K562 (cell line): ENCODE measurements around the gene ZNF845. TPM values are rescaled to one million over a fixed set of nuclear protein-coding genes. Genes with fewer than 3 reads are reported as not detected.
A peak's percentile ranks its signal among the peaks of the same experiment; 100 is the strongest.

Experiments
- ATAC-seq: fragments of 200-7000 bp; cut with Tn5 transposase; 3 replicates; pipeline ENCODE4 v1.9.1; 2020; ENCODE audit warnings: moderate library complexity
- BruUV-seq: library from RNA; stranded (reverse); fragments of 400-500 nt; replicated peaks from 2 replicates; lab custom pipeline; 2021; lab: Mats Ljungman, UMichigan
- CTCF ChIA-PET: fragments of 300-600 bp; formaldehyde crosslinking; extraction: SDS; loops from one replicate; lab custom pipeline; 2021; ENCODE audit warnings: low intra/inter-chr PET ratio; lab: Yijun Ruan, JAX
- POLR2A ChIA-PET: fragments of 300-600, 350-650 bp; sonication (Branson Sonifier 250); formaldehyde crosslinking; extraction: SDS; loops from one replicate; lab custom pipeline; 2021; ENCODE audit warnings: antibody characterized with exemption, inconsistent platforms; lab: Yijun Ruan, JAX
- DNase-seq, 4 experiments: peaks; one replicate each; pipeline versions ENCODE4 v3.0.0 to v3.0.0-alpha.2; 2011 to 2018; ENCODE audit warnings: low spot score in 3 of 4, mixed read lengths in 3 of 4; ENCODE audit errors: extremely low read depth in 1 of 4
- FAIRE-seq: peaks from 2 replicates; lab custom pipeline; 2011; peaks lifted over from hg19 to GRCh38; lab: Jason Lieb, UNC
- H2AFZ ChIP-seq: 2 replicates; pipeline ENCODE4 v1.6.0; 2011; ENCODE audit warnings: low read depth, low read length, control low read depth, inconsistent platforms
- H3K27ac ChIP-seq: fragments of 200-600 bp; 3 replicates; pipeline ENCODE4 v1.8.0; 2011; ENCODE audit warnings: low read depth, mild to moderate bottlenecking, control low read depth, inconsistent platforms, low read length, moderate library complexity, mixed read lengths; ENCODE audit errors: extremely low read depth
- H3K27me3 ChIP-seq, 2 experiments: fragments of 300-600 bp in 1 of 2; 2 replicates in 1 of 2; 3 replicates in 1 of 2; pipeline versions ENCODE4 v1.6.0 to v1.8.0; 2011; ENCODE audit warnings: inconsistent platforms in 2 of 2, low read length in 2 of 2, mild to moderate bottlenecking in 1 of 2, mixed read lengths in 1 of 2, moderate library complexity in 1 of 2; ENCODE audit not compliant: control insufficient read depth in 2 of 2, insufficient read depth in 2 of 2
- H3K36me3 ChIP-seq: fragments of 300-600 bp; 3 replicates; pipeline ENCODE4 v1.8.0; 2011; ENCODE audit warnings: mild to moderate bottlenecking, low read length, inconsistent platforms; ENCODE audit not compliant: control insufficient read depth, insufficient read depth
- H3K4me1 ChIP-seq, 2 experiments: fragments of 200-600 bp in 1 of 2; replicated peaks in 1 of 2; 2 replicates in 1 of 2; 3 replicates in 1 of 2; pipeline versions ENCODE4 v1.5.1 to v1.8.0; 2011; ENCODE audit warnings: inconsistent platforms in 2 of 2, low read length in 2 of 2, mild to moderate bottlenecking in 1 of 2, mixed read lengths in 1 of 2, moderate library complexity in 1 of 2; ENCODE audit not compliant: control insufficient read depth in 2 of 2, insufficient read depth in 2 of 2
- H3K4me2 ChIP-seq: 2 replicates; pipeline ENCODE4 v1.6.1; 2011; ENCODE audit warnings: low read length, control low read depth, inconsistent platforms, mixed read lengths; ENCODE audit not compliant: insufficient read depth
- H3K4me3 ChIP-seq: fragments of 200-600 bp; sonication (generic), shearing (Covaris generic); 2 replicates; pipeline ENCODE4 v1.5.1; 2016; ENCODE audit warnings: control low read depth, inconsistent platforms
- H3K79me2 ChIP-seq: fragments of 200-600 bp; 3 replicates; pipeline ENCODE4 v1.8.0; 2011; ENCODE audit warnings: low read length, inconsistent platforms; ENCODE audit not compliant: control insufficient read depth, insufficient read depth
- H3K9ac ChIP-seq, 2 experiments: 2 replicates each; pipeline versions ENCODE4 v1.6.0 to v1.6.1; 2011; ENCODE audit warnings: low read depth in 2 of 2, low read length in 2 of 2, control low read depth in 1 of 2, inconsistent platforms in 1 of 2, mild to moderate bottlenecking in 1 of 2, mixed read lengths in 1 of 2; ENCODE audit not compliant: insufficient read depth in 1 of 2
- H3K9me1 ChIP-seq: one replicate; pipeline ENCODE4 v1.6.0; 2011; ENCODE audit warnings: inconsistent platforms, mild to moderate bottlenecking, low read length, moderate library complexity; ENCODE audit not compliant: control insufficient read depth, insufficient read depth
- H3K9me3 ChIP-seq: replicated peaks from 2 replicates; pipeline ENCODE4 v1.5.1; 2011; ENCODE audit warnings: low read depth, low read length, inconsistent platforms; ENCODE audit not compliant: control insufficient read depth, insufficient read depth
- H4K20me1 ChIP-seq: replicated peaks from 2 replicates; pipeline ENCODE4 v1.6.1; 2011; ENCODE audit warnings: low read length, inconsistent platforms, mixed read lengths; ENCODE audit not compliant: control insufficient read depth, insufficient read depth
- ELK1 ChIP-seq: sonication (generic); formaldehyde crosslinking; IDR thresholded peaks from 2 replicates; pipeline ENCODE4 v1.8.1; 2022; ENCODE audit warnings: missing genetic modification reagents
- FOSL1 ChIP-seq: fragments of 200-800 bp; sonication (Bioruptor generic); conservative IDR thresholded peaks from 2 replicates; pipeline ENCODE4 v1.6.1; 2016; ENCODE audit warnings: missing genetic modification characterization, missing compliant biosample characterization
- GATAD2A ChIP-seq: fragments of 450-650 bp; IDR thresholded peaks from 2 replicates; pipeline ENCODE4 v1.6.1; 2017
- JUND ChIP-seq, 2 experiments: IDR thresholded peaks; 2 replicates in 1 of 2; 3 replicates in 1 of 2; pipeline ENCODE4 v1.6.1; 2011; ENCODE audit warnings: borderline replicate concordance in 2 of 2, low read depth in 2 of 2, low read length in 2 of 2, improper control_type of control experiment in 1 of 2, missing biosample characterization in 1 of 2, missing genetic modification characterization in 1 of 2, missing genetic modification reagents in 1 of 2
- MNT ChIP-seq, 2 experiments: fragments of 450-650 bp; conservative IDR thresholded peaks; 2 replicates each; pipeline ENCODE4 v1.6.1; 2017; ENCODE audit warnings: mild to moderate bottlenecking in 2 of 2, moderate library complexity in 2 of 2
- RHOXF2B ChIP-seq: fragments of 250-450 bp; sonication (Bioruptor Pico); conservative IDR thresholded peaks from 2 replicates; pipeline ENCODE4 v1.5.1; 2021
- ZNF143 ChIP-seq: sonication (generic); formaldehyde crosslinking; IDR thresholded peaks from 2 replicates; pipeline ENCODE4 v1.9.0; 2022; ENCODE audit warnings: mild to moderate bottlenecking, missing genetic modification reagents
- ZNF518B ChIP-seq: fragments of 250-450 bp; sonication (Bioruptor Pico); IDR thresholded peaks from 2 replicates; pipeline ENCODE4 v1.5.0; 2021; ENCODE audit warnings: mild to moderate bottlenecking, moderate library complexity
- WGBS: fragments of 100-300 bp; shearing (Covaris generic); methylation state at CpG from one replicate; pipeline ENCODE4 v1.1.6; 2016; ENCODE audit warnings: low coverage, mixed read lengths; ENCODE audit not compliant: insufficient coverage; ENCODE audit errors: missing lambda C conversion rate; 5-methylcytosine and 5-hydroxymethylcytosine counted together
- in situ Hi-C: fragments of 300-500 bp; cut with MboI; formaldehyde crosslinking; loops from 4 replicates; pipeline ENCODE4 v1.15.0; 2018; ENCODE audit warnings: inconsistent platforms, mixed read lengths
- intact Hi-C: fragments of 100-400 bp; cut with micrococcal nuclease; formaldehyde crosslinking; loops from 2 replicates; pipeline ENCODE4 v1.14.2; 2022
- polyA plus RNA-seq, 8 experiments: library from polyadenylated mRNA; depleted of rRNA in 4 of 8; stranded (reverse) in 5 of 8; unstranded in 3 of 8; fragments of >200 nt; fragmentation: Nextera tagmentation in 2 of 8; fragmentation: Illumina TruSeq in 1 of 8; extraction: Ambion mirVana in 2 of 8; extraction: Trizol in 1 of 8; gene quantifications; 2 replicates each; pipeline versions ENCODE4 v1.2.1 to v1.2.3, GENCODE V29; 2011 to 2014; ENCODE audit warnings: inconsistent platforms in 1 of 8, missing spikeins in 1 of 8
- total RNA-seq, 7 experiments: library from RNA; depleted of rRNA in 6 of 7; stranded (reverse); fragments of >200 nt in 6 of 7; fragmentation: Illumina TruSeq in 2 of 7; extraction: Trizol in 2 of 7; gene quantifications; 2 replicates each; pipeline versions ENCODE4 v1.2.1 to v1.2.3, GENCODE V29; 2011 to 2021; ENCODE audit warnings: low replicate concordance in 1 of 7

Gene ZNF845
- total and polyA plus RNA-seq, 9 of the 15 experiments (the other 6 are each of a cell fraction or from before 2014, with no cell fraction given): 1.9 to 13.2 (median 6.4) TPM

GRCh38 chr19:53388904-53389303 lies 55.4 kb downstream of the ZNF845 start:
- Histone ChIP-seq H3K9ac (no peak overlapping the region), H3K4me3 (no peak overlapping the region), H3K9me3 (peaks cover 2% of the 10 kb centered on the region), H3K79me2 (no peaks in the 10 kb centered on the region), H4K20me1 (no peaks in the 10 kb centered on the region), H2AFZ (no peak overlapping the region; the same call in 1 of the 2 replicates), H3K4me2 (no peak overlapping the region), H3K9me1 (no peaks in the 10 kb centered on the region), H3K27ac (no peak overlapping the region), H3K36me3 (no peaks in the 10 kb centered on the region), H3K27me3 (no peaks in the 10 kb centered on the region), H3K4me1 (no peaks in the 10 kb centered on the region; a peak in 1 of 5 replicates)
- no TSS peak for BruUV-seq
- FAIRE-seq: no peak
- intact Hi-C loops (no loop called here), in situ Hi-C loops (no loop called here)
- POLR2A ChIA-PET: interaction anchor here (0.8 kb wide), 1 partner anchor 133 kb away, joined by 3 read pairs; no protein-coding TSS in a partner anchor
- CTCF ChIA-PET: no interaction called here
- DNase-seq: no peak
- WGBS: 9% methylated on average over 5 of the region's 5 CpGs
- TF ChIP-seq RHOXF2B (CRISPR knock-in tag) (no peak), FOSL1 (peak; percentile 85), JUND (IDR thresholded peaks at IDR 0.05; ENCODE audit: borderline replicate concordance, low read depth, low read length) (no peak), JUND (tag; IDR thresholded peaks at IDR 0.05; ENCODE audit: borderline replicate concordance, low read depth, low read length) (0 out of 3 replicates have a peak, but pooled peaks have one; percentile 28)
- ATAC-seq: no peak

- intact Hi-C loops (no loop called here), in situ Hi-C loops (no loop called here)
- Histone ChIP-seq H2AFZ (no peak overlapping the region; the same call in 1 of the 2 replicates), H3K27me3 (no peaks in the 10 kb centered on the region), H3K9me3 (peaks cover 4% of the 10 kb centered on the region), H3K79me2 (no peaks in the 10 kb centered on the region), H3K9ac (no peak overlapping the region), H3K4me1 (peaks cover 2 to 3% of the 10 kb centered on the region in 2 experiments; a peak in 4 of 5 replicates), H3K27ac (no peak overlapping the region), H3K4me3 (no peak overlapping the region), H3K9me1 (no peaks in the 10 kb centered on the region), H3K4me2 (no peak overlapping the region), H3K36me3 (no peaks in the 10 kb centered on the region), H4K20me1 (no peaks in the 10 kb centered on the region)
- ATAC-seq: no peak
- no TSS peak for BruUV-seq
- DNase-seq: no peak
- no peak for FAIRE-seq
- ChIA-PET CTCF (interaction anchor here (0.5 kb wide), 1 partner anchor 56 kb away, joined by 3 read pairs; no protein-coding TSS in a partner anchor), POLR2A (interaction anchor here (0.8 kb wide), 1 partner anchor 134 kb away, joined by 3 read pairs; no protein-coding TSS in a partner anchor)
- 44% methylated on average over 8 of the region's 8 CpGs for WGBS
- TF ChIP-seq ZNF518B (CRISPR knock-in tag) (no peak), GATAD2A (no peak), ZNF143 (CRISPR knock-in tag) (no peak), MNT (conservative IDR thresholded peaks at IDR 0.05) (no peak), ELK1 (CRISPR knock-in tag) (no peak)
Observed at GRCh38 chr19:53389571-53389970, 56.0 kb downstream of the ZNF845 start.
